Epithelial cell of proximal tubule (primary cell): ENCODE results near the gene C2orf76. TPM values are rescaled to one million over a fixed set of nuclear protein-coding genes. Genes with fewer than 3 reads are reported as not detected.

Experiments used
- DNase-seq: peaks from one replicate; pipeline ENCODE4 v3.0.0-alpha.2; 2011; ENCODE audit warnings: low read depth
- H3K4me3 ChIP-seq: 2 replicates; pipeline ENCODE4 v1.5.1; 2011; ENCODE audit warnings: low read depth, mild to moderate bottlenecking, low read length
- total RNA-seq: library from RNA; depleted of rRNA; stranded (reverse); fragments of >200 nt; gene quantifications from 2 replicates; pipeline ENCODE4 v1.2.3, GENCODE V29; 2015
- TF ChIP-seq, protein P1 (sequence below): conservative IDR thresholded peaks from 2 replicates; pipeline ENCODE4 v1.5.1; 2012; ENCODE audit warnings: low read depth, mild to moderate bottlenecking, low read length

The C2orf76 gene
- total RNA-seq, 1 donor from 2014 or later: 9.3 TPM

DNA sequence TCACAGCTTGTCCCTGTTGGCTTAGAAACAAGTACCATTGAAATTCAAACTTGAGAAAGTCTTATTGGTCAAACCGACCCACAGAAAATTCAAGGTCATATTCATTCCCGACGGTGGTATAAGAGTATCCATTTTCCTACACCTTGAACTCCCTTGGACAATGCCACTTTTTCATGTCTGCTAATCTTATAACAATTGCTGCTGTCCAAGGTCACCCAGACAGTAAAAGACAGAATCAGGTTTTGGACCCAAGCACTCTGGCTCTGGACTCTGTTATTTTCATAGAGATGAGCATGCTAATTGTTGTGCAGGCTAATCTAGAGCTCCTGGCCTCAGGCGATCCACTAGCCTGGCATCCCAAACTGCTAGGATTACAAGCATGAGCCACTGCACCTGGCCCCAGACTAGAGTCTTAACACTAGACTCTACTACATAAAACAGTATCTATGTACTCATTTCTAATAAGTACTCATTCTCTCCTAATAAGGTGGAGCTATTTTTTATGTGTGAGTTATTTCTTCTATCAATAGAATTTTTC, 57.8 kb downstream of the C2orf76 start:
- TF ChIP-seq, protein P1, sequence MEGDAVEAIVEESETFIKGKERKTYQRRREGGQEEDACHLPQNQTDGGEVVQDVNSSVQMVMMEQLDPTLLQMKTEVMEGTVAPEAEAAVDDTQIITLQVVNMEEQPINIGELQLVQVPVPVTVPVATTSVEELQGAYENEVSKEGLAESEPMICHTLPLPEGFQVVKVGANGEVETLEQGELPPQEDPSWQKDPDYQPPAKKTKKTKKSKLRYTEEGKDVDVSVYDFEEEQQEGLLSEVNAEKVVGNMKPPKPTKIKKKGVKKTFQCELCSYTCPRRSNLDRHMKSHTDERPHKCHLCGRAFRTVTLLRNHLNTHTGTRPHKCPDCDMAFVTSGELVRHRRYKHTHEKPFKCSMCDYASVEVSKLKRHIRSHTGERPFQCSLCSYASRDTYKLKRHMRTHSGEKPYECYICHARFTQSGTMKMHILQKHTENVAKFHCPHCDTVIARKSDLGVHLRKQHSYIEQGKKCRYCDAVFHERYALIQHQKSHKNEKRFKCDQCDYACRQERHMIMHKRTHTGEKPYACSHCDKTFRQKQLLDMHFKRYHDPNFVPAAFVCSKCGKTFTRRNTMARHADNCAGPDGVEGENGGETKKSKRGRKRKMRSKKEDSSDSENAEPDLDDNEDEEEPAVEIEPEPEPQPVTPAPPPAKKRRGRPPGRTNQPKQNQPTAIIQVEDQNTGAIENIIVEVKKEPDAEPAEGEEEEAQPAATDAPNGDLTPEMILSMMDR: no peak
- no peak for DNase-seq

DNA sequence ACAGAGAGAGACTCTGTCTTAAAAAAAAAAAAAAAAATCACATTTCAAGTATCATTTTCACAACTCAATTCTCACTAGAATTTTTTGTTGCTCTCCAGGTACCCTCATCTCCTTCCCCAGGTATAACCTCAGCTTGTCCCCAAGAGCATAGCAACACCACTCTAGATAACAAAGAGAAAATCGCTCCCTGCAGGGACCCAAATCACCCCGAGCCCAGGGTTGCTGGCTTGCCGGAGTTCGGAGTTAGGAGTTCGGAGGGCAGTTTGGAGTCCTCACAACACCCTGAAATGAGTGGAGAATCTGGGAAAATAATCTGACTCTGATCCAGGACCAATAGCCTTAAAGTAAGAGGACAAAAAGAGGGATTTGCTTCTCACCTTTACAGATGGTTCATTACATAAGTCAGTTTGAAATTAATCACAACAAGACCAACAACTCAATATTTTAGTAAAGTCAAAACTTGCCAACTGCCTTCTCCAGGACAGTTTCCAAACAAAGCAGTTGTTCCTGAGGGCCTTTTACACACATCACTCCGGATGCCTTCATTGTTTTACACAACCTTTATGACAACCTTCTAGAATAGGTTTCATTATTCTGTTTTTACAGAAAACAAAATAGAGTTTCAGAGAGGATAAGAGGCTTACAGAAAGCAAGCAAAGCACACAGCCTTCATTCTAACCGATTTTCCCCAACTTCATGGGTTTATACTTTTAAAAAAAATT, 59.1 kb downstream of the C2orf76 start:
- TF ChIP-seq, protein P1: no peak
- DNase-seq: no peak
- no peak overlapping the region for H3K4me3 ChIP-seq

More for the DNA sequence above, 57.8 kb downstream of the C2orf76 start:
- H3K4me3 ChIP-seq: no peak overlapping the region

DNA sequence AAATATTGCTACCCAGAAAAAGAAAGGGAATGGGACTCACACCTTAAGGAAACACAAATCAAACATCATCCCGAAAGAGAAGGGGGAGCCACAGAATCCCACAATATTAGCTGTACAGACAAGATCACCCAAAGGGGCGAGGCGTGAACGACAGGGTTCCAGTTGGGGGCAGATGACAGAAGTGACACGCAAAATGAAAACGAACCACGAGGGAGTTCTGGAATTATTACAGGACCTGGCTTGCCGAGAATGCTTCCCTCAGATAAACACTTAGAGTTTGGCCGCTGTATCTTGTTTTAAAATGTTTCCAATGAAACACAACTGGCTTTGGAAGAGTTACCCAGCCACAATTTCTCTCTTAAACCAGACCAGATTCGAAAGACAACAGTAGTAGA, 60.4 kb downstream of the C2orf76 start:
- DNase-seq: no peak
- TF ChIP-seq, protein P1: no peak
- no peak overlapping the region for H3K4me3 ChIP-seq

DNA sequence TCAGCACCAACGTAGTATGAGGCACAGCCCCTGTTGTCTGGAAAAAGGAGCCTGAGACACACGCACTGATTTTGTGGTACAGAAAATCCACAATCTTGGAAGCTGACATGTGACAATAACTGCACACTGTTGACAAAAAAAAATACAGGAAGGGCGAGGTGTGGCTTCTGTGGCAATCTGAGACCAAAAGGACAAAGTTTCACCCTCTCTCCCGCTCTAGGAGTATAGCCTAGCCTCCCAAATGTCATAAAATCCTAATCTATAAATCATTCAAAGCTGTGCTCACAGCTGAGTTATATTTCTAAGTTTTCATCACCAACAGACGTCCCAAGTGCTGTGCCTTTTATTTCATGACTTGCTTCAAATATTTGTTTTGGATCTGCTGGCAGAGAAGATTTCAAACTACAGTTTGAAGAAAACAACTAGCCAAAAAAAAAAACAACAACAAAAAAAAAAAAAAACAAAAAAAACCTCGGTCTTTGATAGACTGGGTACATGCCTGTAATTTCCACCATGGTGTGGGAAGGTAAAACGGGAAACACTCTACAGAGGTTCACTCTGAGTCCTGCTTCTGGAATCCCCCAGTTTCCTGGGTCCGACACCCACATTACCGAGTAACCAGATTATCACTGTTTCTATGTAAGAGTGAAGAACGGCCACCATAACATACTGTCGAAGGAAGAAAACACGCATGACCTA, 61.0 kb downstream of the C2orf76 start:
- H3K4me3 ChIP-seq: no peak overlapping the region
- no peak for DNase-seq
- TF ChIP-seq, protein P1: no peak

DNA sequence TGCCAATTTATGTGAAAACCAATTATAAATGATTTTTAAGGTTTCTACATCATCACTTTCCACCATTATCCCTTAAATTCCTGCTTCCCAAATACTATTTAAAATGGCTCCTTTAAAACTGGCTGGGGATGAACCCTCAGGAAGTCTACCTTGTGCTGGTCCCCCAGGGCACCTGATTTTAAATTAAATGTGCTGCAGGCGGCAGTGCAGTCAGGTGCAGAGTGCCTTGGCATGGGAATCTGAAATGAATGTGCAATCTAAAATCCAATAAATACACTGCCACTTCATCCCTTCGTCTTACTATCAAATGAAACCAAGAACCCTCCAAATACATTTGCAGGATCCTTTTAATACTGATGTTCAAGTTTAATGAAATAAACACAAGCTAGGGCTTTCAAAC, 61.8 kb downstream of the C2orf76 start:
- DNase-seq: no peak
- no peak overlapping the region for H3K4me3 ChIP-seq
- TF ChIP-seq, protein P1: no peak

DNA sequence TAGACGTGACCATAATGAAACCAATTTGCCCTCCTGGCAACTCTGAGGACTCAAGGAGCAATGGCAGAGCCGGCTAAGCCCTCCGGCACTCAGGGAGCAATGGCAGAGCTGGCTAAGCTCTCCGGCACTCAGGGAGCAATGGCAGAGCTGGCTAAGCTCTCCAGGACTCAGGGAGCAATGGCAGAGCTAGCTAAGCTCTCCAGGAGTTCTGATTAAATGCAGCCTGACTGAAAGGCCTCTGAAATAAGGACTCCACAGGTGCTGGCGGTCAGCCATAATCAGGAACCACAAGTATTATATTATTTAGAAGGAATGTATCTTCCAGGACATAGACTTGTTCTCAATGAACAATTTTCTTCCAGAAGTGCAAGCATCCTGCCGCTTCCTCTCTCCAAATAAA, 65.2 kb downstream of the C2orf76 start:
- TF ChIP-seq, protein P1: no peak
- H3K4me3 ChIP-seq: no peak overlapping the region
- no peak for DNase-seq
